GM19193 (cell line): ENCODE results near the gene LARP4B.

Experiments used
- POLR2A ChIP-seq: IDR thresholded peaks from 4 replicates; pipeline ENCODE4 v1.6.1; 2011; ENCODE audit not compliant: insufficient read depth, insufficient read length; ENCODE audit errors: extremely low read depth

LARP4B gene

DNA sequence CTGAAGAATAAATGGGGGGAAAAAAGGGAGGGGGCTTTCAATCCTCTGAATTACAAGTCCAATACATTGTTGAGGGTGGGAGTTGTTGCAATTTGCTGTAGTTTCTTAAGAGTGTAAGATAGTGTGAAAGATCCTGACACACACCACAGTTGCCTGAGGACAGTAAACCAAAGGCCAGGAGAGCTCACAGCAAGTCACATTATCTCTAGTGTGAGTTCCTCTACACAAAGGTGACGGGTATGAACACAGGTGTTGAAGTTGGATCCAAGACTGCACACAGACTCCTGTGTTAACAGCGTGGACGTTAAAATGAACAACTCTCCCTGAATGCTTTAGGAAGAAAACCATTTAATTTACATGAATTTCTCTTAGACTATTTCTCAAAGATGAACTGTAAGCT is 12.0 kb downstream of the LARP4B start:
- TF ChIP-seq POLR2A: no peak

DNA sequence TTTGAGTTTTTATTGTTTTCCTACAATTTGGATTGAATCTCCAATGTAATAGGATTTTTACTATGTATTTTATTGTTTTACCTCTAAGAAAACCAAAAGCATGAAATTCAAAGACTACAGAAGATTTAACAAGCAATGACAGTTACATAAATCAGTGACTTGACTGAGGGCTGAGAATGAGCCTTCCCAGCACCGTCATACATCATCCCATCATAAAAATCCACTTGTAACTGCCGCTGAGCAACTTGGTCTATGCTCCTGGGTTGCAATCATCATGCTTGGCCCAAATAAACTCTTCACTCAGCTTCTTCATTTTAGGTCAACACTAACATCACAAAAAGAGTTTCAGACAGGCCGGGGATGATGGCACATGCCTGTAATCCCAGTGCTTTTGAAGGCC is 13.5 kb downstream of the LARP4B start:
- TF ChIP-seq POLR2A: no peak

DNA sequence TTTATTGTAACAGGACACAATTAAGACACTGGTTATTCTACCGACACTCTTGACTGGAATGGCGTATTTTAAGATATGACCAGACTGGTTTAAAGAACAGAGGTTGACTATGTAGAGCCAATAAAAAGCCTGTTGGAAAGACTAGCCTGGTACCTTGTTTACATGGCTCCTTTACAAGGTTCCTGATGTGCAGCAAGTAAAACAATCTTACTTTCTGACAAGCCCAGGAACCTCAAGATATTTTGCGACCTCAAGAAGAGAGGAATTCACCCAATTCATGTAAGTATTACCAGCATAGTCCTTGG is 14.1 kb downstream of the LARP4B start:
- TF ChIP-seq POLR2A: no peak

DNA sequence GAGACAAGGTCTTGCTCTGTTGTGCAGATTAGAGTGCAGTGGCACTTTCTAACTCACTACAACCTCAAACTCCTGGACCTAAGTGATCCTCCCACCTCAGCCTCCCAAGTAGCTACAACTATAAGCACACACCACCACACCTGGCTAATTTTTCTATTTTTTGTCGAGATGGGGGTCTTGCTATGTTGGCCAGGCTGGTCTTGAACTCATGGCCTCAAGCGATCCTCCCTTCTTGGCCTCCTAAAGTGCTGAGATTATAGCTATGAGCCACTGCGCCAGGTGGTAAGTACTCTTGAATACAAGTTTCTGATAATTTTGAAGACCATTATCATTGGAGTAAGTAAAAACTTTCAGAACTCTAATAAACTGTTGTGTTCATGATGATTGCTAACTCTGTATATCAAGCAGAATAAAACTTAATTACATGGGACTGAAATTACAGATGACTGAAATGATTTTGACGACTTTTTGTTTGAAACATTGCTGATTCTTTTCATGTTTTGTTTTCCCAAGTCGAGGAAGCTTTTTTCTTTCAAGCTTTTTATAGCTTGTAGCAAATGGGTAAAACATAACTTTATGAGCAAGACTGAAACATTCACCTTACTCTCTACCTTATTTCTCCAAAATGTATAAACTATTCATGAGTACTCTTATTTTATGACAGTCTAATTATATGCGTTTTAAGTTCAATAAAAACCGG is 14.6 kb downstream of the LARP4B start:
- no peak for TF ChIP-seq POLR2A

DNA sequence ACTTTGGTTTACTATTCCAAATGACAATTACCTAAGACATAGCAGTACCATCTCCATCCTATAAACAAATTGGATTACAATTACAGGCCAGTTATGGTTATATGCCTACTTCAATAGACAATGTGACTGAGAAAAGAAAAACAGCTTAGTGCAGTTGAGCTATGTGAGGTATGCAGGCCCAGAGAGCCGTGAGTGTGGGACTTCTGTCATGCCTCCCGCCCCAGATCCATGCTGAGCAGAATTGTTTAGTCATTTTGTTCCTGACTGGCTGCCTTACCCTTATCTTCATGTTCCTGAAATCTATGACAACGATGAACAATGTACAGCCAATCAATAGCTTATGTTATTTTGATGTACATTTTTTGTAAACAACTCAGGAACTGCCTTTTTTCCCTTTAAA is 21.7 kb downstream of the LARP4B start:
- no peak for TF ChIP-seq POLR2A

DNA sequence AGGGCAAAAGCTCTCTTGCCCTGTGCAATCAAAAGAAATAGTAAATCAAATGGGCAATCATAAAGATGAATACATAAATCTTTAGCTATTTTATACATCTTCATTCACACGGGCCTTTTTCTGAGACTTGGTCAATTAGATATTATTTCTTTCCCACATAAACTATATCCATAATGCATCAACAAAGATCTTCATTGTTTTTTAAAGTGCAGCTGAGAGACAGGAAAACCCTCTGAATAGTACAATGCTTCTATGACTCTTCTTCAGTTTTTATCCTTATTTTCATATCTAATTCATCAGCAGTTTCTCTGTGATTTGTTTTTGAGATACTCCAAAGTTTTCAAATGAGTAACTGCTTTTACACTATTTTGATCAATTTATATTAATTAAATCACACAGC is 25.5 kb downstream of the LARP4B start:
- TF ChIP-seq POLR2A: no peak

DNA sequence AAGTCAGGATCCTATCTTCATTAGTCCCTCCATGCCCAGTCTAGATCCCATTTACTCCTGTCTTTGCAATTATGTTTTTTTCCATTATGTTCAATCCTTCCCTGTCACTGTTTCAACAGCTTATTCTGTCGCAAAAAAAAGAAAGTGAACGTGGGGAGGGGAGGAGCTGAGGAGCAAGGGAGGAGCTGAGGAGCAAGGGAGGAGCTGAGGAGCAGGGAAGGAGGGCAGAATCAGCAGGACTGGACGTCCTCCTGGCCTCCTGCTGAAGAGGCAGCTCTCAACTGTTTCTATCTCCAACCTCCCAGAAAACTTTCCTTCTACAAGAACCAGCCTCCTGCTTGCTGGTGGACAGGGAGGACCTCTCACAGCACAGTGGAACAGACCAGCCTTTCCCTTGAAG is 26.0 kb downstream of the LARP4B start:
- no peak for TF ChIP-seq POLR2A

DNA sequence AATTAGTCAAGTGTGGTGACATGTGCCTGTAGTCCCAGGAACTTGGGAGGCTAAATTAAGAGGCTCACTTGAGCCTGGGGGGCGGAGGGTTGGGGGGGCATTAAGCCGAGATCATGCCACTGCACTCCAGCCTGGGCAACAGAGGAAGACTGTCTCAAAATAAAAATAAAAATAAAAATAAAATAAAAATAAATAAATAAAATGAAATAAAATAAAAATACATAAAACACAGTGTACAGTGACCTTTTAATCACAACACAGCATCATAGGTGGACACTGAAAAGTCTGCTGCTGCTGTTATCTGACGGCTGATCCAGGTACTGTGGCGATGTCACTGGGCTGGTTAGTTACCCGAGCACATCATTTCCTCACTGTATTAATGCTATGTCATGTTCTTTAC is 27.1 kb downstream of the LARP4B start:
- TF ChIP-seq POLR2A: no peak

DNA sequence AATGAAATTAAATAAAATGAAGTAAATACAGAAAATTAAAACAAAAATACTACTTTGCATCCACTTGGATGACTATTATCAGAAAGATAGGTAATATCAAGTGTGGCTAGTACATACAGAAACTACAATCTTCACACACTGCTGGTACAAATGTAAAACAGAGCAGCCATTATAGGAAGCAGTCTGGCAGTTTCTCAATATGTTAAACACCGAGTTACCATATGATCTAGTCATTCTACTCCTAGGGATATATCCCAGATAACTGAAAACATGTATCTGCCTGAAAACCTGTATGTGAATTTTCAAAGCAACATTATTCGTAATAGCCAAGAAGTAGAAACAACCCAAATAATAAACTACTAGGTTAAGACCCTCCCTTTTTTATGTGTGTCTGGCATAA is 33.4 kb downstream of the LARP4B start:
- TF ChIP-seq POLR2A: no peak

DNA sequence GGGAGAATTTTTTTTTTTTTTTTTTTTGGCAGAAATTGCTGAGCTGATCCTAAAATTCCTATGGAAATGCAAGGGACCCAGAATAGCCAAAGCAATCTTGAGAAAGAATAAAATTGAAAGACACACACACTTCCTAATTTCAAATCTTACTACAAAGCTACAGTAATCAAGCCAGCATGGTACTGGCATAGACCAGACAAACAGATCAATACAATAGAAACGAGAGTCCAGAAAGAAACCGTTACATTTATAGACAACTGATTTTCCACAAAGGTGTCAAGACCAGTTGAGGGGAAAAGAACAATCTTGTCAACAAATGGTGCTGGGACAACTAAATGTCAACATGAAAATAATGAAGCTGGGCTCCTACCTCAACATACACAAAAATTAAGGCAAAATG is 34.5 kb downstream of the LARP4B start:
- no peak for TF ChIP-seq POLR2A

DNA sequence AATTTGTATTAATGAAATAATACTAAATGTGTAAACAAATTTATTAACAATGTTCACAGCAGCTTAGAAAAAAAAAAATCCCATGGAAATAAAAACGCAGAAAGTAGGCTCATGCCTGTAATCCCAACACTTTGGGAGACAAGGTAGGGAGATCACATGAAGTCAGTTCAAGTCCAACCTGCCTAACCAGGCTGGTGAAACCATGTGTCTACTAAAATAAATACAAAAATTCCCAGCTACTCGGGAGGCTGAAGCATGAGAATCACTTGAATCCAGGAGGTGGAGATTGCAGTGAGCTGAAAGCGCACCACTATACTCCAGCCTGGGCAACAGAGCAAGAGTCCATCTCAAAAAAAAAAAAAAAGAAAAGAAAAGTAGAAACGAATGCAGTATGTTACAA is 36.2 kb downstream of the LARP4B start:
- no peak for TF ChIP-seq POLR2A

DNA sequence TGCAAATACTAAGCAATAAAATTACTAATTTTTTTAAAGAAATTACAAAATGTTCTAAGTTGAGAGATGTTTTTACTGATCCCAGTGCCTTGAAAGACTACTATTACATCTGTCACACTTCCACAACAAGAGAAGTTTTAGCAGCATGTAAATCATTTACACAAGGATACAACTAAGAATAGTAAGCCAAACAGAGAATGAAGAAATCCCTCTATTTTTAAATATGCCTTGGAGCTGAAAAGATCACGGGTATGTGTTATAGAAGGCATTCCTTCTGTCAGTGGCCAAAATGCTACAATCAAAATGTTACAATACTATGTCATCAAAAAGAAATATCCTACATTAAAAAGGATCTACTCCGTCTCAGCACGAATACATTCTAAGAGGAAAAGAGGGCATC is 52.6 kb downstream of the LARP4B start:
- TF ChIP-seq POLR2A: no peak

DNA sequence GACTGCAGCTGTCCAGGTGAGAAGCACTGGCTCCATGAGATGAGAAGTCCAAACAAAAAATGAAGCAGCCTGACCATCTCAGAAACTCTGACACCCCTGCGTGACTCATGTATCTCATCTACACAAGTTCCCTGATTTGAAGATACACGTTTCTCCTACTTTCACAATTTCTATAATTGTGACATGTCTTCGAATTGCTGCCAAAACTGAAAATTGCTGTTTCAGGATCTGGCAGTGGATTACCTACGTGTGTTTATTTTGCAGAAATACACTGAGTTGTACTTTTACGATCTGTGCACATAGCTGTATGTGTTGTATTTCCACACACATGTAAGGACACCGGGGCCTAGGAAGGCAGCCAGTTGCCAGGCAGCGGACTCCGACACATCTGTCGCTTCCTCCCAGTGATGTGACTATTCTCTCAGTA is 53.2 kb downstream of the LARP4B start:
- no peak for TF ChIP-seq POLR2A

DNA sequence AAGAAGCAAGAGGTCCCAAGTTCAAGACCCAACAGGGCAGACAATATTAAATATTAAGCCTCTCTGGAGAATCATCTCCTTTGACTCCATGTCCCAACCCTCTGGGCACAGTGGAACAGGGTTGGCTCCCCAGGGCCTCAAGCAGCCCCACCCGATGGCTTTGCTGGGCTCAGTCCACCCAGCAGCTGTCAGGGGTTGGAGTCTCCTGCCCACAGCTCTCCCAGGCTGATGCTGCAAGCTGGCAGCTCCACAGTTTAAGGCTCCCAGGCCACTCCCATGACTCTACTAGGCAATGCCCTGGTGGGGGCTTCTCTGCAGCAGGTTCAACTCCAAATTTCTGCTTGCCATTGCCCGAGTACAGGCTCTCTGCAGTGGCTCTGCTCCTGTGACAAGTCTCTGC is 55.1 kb downstream of the LARP4B start:
- TF ChIP-seq POLR2A: no peak

DNA sequence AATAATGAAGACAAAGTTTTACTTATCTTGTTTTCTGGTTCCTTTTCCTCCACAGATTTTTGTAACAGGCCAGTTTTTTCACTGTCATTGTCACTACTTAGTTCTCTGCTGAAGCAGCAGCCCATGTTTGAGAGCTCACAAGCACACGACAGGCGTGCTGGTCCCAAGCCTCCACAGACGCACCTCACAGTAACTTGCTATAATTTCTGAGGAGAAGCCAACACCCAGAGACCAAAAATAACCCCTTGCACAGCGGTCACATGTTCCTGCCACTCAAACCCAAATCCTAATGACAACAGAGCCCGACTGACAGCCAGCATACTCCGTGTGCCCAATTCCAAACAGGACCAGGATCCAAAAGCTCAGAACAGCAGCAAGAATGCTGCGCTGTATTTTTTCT is 58.5 kb downstream of the LARP4B start:
- TF ChIP-seq POLR2A: no peak

DNA sequence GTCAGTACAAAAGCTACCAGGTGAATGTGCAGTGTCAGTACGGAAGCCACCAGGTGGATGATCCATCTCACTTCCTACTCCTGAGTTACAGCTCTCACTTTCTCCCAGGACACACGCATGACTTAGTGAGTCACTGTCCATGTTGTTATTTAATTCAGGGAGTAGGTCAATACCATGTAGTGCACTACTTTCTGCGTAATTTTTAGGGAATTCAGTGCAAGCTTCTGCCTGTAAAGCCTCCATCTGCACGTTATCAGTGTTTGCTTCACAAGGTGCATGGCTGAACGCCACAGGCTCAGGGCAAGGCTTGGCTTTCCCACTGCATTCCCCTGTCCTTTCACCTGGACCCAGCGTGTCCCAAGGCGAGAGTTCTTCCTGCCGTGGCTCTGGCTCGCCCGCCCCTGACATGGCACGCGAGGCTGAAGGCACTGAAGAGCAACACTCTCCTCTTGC is 59.5 kb downstream of the LARP4B start:
- no peak for TF ChIP-seq POLR2A

DNA sequence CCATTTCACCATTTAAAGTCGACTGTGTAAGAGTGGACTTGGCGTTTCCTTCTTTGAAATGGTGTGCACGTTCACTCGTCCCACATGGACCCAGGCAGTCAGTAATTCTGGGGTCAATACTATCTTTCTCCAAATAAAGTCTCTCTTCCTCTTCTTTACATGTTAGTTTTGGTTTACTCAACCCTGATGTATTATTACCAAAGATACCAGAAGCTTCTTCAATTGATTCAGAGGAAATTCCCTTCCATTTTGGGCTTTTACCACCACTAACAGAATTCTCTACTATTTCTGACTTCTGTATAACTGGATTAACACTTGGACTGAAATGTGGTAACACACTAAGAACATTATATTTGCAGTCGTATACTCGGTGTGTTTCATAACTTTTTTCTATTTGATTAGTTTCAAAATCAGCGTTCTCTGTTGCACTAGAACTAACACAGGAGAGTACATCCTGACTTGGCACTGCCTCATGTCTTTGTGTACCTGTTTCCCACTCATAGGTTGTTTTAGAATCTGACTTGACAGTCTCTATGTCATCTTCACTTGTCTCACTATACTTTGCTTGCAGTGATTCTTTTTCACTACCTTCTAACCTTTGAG is 60.8 kb downstream of the LARP4B start:
- TF ChIP-seq POLR2A: no peak

DNA sequence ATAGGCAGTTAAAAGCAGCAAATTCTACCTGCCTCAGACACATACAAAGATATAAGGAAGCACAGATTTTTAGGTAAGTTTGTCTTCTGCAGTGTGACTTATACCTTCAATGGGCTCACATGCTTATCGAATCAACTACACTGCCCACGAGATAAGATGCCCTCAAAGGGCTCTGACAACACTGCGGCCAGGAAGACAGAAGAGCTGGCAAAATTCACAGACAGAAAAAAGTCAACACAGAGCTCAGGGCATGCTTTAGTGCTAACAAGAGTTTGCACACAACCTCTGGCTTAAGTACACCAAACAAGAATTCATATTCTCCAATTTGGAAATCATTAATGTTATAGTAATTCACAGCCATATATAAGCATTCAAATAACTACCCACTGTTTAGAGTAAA is 62.3 kb downstream of the LARP4B start:
- no peak for TF ChIP-seq POLR2A

DNA sequence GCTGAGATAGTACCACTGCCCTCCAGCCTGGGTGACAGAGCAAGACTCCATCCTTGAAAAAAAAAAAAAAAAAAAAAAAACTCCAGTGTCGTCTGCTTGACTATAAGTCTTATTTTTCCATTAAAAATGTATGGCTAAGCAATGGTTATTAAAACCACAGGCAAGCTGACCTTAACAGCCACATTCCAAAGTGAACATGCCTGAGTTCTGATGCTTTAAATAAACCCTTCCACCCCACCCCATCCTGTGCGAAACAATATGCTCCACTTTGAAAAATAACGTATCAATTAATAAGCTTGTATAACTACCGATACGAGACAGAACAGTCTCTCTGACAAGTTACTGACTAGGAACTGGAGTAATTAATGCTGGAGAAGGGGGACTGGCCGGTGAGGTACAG is 63.7 kb downstream of the LARP4B start:
- TF ChIP-seq POLR2A: no peak
